HepG2 (cell line): ENCODE results near the gene MTHFSD. TPM values are rescaled to one million over a fixed set of nuclear protein-coding genes. Genes with fewer than 3 reads are reported as not detected.

Experiments
- ATAC-seq: fragments of 200-7000 bp; cut with Tn5 transposase; 3 replicates; pipeline ENCODE4 v1.9.1; 2020; ENCODE audit warnings: mild to moderate bottlenecking, moderate library complexity
- BruUV-seq: library from RNA; stranded (reverse); fragments of 400-500 nt; replicated peaks from 2 replicates; lab custom pipeline; 2021; lab: Mats Ljungman, UMichigan
- CTCF ChIA-PET: fragments of 300-600 bp; formaldehyde crosslinking; extraction: SDS; loops from one replicate; lab custom pipeline; 2021; ENCODE audit warnings: low total read pairs, inconsistent platforms, low intra/inter-chr PET ratio; lab: Yijun Ruan, JAX
- POLR2A ChIA-PET: fragments of 350-600 bp; sonication (Branson Sonifier 250); formaldehyde crosslinking; loops from one replicate; lab custom pipeline; 2020; ENCODE audit warnings: antibody characterized with exemption, inconsistent platforms; lab: Yijun Ruan, JAX
- DNase-seq: peaks from one replicate; pipeline ENCODE4 v3.0.0-alpha.2; 2015; ENCODE audit warnings: low spot score
- FAIRE-seq: peaks from 3 replicates; lab custom pipeline; 2011; peaks lifted over from hg19 to GRCh38; lab: Jason Lieb, UNC
- H2AFZ ChIP-seq: one replicate; pipeline ENCODE4 v1.6.1; 2011; ENCODE audit warnings: low read length, inconsistent platforms
- H3K27ac ChIP-seq: fragments of 300-600 bp; 3 replicates; pipeline ENCODE4 v1.8.0; 2011; ENCODE audit warnings: mixed run types, mild to moderate bottlenecking, mixed read lengths, low read length, inconsistent platforms; ENCODE audit not compliant: insufficient read depth; ENCODE audit errors: extremely low read length
- H3K27me3 ChIP-seq, 2 experiments: fragments of 200-600 bp in 1 of 2; 2 replicates in 1 of 2; 3 replicates in 1 of 2; pipeline versions ENCODE4 v1.6.0 to v1.8.0; 2011; ENCODE audit warnings: low read length in 2 of 2, mild to moderate bottlenecking in 2 of 2, moderate library complexity in 2 of 2, inconsistent platforms in 1 of 2; ENCODE audit not compliant: insufficient read depth in 2 of 2, control insufficient read depth in 1 of 2
- H3K36me3 ChIP-seq, 2 experiments: fragments of 200-600 bp in 1 of 2; replicated peaks in 1 of 2; 2 replicates in 1 of 2; 3 replicates in 1 of 2; pipeline versions ENCODE4 v1.5.1 to v1.8.0; 2011; ENCODE audit warnings: low read length in 2 of 2, inconsistent platforms in 1 of 2; ENCODE audit not compliant: insufficient read depth in 2 of 2, control insufficient read depth in 1 of 2
- H3K4me1 ChIP-seq: 2 replicates; pipeline ENCODE4 v1.5.1; 2012; ENCODE audit warnings: low read length, inconsistent platforms; ENCODE audit not compliant: insufficient read depth
- H3K4me2 ChIP-seq: 2 replicates; pipeline ENCODE4 v1.6.0; 2011; ENCODE audit warnings: low read depth, low read length, inconsistent platforms
- H3K4me3 ChIP-seq, 3 experiments: fragments of 200-600 bp in 1 of 3; sonication (generic), shearing (Covaris generic) in 1 of 3; replicated peaks in 1 of 3; 2 replicates each; pipeline ENCODE4 v1.5.1; 2011 to 2016; ENCODE audit warnings: low read length in 3 of 3, inconsistent platforms in 2 of 3, low read depth in 2 of 3, mild to moderate bottlenecking in 2 of 3, control low read depth in 1 of 3, mixed read lengths in 1 of 3; ENCODE audit not compliant: insufficient read depth in 1 of 3
- H3K79me2 ChIP-seq: one replicate; pipeline ENCODE4 v1.6.1; 2011; ENCODE audit warnings: low read length, inconsistent platforms; ENCODE audit not compliant: insufficient read depth
- H3K9ac ChIP-seq: 2 replicates; pipeline ENCODE4 v1.6.0; 2011; ENCODE audit warnings: mild to moderate bottlenecking, low read depth, low read length, inconsistent platforms; ENCODE audit not compliant: insufficient read depth
- H3K9me3 ChIP-seq: 2 replicates; pipeline ENCODE4 v1.5.1; 2012; ENCODE audit warnings: mild to moderate bottlenecking, low read length
- H4K20me1 ChIP-seq: 2 replicates; pipeline ENCODE4 v1.6.0; 2011; ENCODE audit warnings: inconsistent platforms, mild to moderate bottlenecking, low read length, moderate library complexity; ENCODE audit not compliant: insufficient read depth
- EEA1 ChIP-seq: sonication (generic); formaldehyde crosslinking; IDR thresholded peaks from 2 replicates; pipeline ENCODE4 v1.5.1; 2020; ENCODE audit warnings: mild to moderate bottlenecking, missing genetic modification reagents, borderline replicate concordance
- GFI1 ChIP-seq: sonication (generic); formaldehyde crosslinking; IDR thresholded peaks from 2 replicates; pipeline ENCODE4 v1.5.0; 2020; ENCODE audit warnings: missing genetic modification reagents, mild to moderate bottlenecking, borderline replicate concordance
- IKZF4 ChIP-seq: sonication (generic); formaldehyde crosslinking; IDR thresholded peaks from 2 replicates; pipeline ENCODE4 v1.5.1; 2020; ENCODE audit warnings: borderline replicate concordance, mild to moderate bottlenecking, low read depth, missing genetic modification reagents; ENCODE audit errors: not compliant biosample characterization
- MXD4 ChIP-seq: IDR thresholded peaks from 2 replicates; pipeline ENCODE4 v1.6.1; 2016; ENCODE audit warnings: mild to moderate bottlenecking, missing biosample characterization, missing genetic modification reagents
- PLRG1 ChIP-seq: fragments of 450-650 bp; conservative IDR thresholded peaks from 2 replicates; pipeline ENCODE4 v1.6.1; 2016
- POGZ ChIP-seq: sonication (generic); formaldehyde crosslinking; IDR thresholded peaks from 2 replicates; pipeline ENCODE4 v1.4.0; 2020; ENCODE audit warnings: mild to moderate bottlenecking, missing genetic modification reagents
- ZNF136 ChIP-seq: sonication (generic); formaldehyde crosslinking; IDR thresholded peaks from 2 replicates; pipeline ENCODE4 v1.8.1; 2022; ENCODE audit warnings: low read depth, mild to moderate bottlenecking, moderate library complexity, missing genetic modification reagents
- ZNF713 ChIP-seq: sonication (generic); formaldehyde crosslinking; IDR thresholded peaks from 2 replicates; pipeline ENCODE4 v1.4.0; 2020; ENCODE audit warnings: mild to moderate bottlenecking, missing genetic modification reagents
- ZNF749 ChIP-seq: sonication (generic); formaldehyde crosslinking; IDR thresholded peaks from 2 replicates; pipeline ENCODE4 v1.8.0; 2022; ENCODE audit warnings: mild to moderate bottlenecking, missing genetic modification reagents, moderate library complexity, borderline replicate concordance
- WGBS: methylation state at CpG from one replicate; pipeline ENCODE4 v1.1.6; 2017; ENCODE audit warnings: low lambda C conversion rate; 5-methylcytosine and 5-hydroxymethylcytosine counted together
- in situ Hi-C: cut with HindIII; loops from 2 replicates; pipeline ENCODE4 v1.10.0; 2017; ENCODE audit warnings: low pct_unique_long_range_greater_than_20kb; ENCODE audit not compliant: extremely low pct_ligation_motif_present
- intact Hi-C: fragments of 100-400 bp; cut with micrococcal nuclease; formaldehyde crosslinking; loops from one replicate; pipeline ENCODE4 v1.10.0; 2022; ENCODE audit not compliant: unreplicated experiment
- polyA plus RNA-seq, 8 experiments: library from polyadenylated mRNA; depleted of rRNA in 3 of 8; stranded (reverse) in 7 of 8; unstranded in 1 of 8; fragments of >200 nt; fragmentation: Illumina TruSeq in 4 of 8; extraction: Trizol in 4 of 8; gene quantifications; 2 replicates each; pipeline versions ENCODE4 v1.2.1 to v1.2.3, GENCODE V29; 2011 to 2016; ENCODE audit warnings: low read depth in 4 of 8, missing spikeins in 1 of 8, mixed read lengths in 1 of 8; ENCODE audit not compliant: insufficient read depth in 1 of 8
- total RNA-seq, 5 experiments: library from RNA; depleted of rRNA; stranded (reverse); fragments of >200 nt; fragmentation: Illumina TruSeq; extraction: Trizol; gene quantifications; 2 replicates each; pipeline ENCODE4 v1.2.3, GENCODE V29; 2016; ENCODE audit warnings: low read depth in 1 of 5
- TF ChIP-seq, protein P1 (sequence below): sonication (generic); formaldehyde crosslinking; IDR thresholded peaks from 2 replicates; pipeline ENCODE4 v1.8.1; 2023; ENCODE audit warnings: missing genetic modification reagents, inconsistent platforms, borderline replicate concordance
- TF ChIP-seq, protein P2 (sequence below), 2 experiments: sonication (generic) in 1 of 2; formaldehyde crosslinking in 1 of 2; IDR thresholded peaks; 2 replicates each; pipeline versions ENCODE4 v1.6.1 to v1.9.0; 2014 to 2022; ENCODE audit warnings: antibody characterized with exemption in 1 of 2, borderline replicate concordance in 1 of 2, inconsistent platforms in 1 of 2, low read depth in 1 of 2, missing genetic modification reagents in 1 of 2
- TF ChIP-seq, protein P3 (sequence below): fragments of 450-650 bp; IDR thresholded peaks from 2 replicates; pipeline ENCODE4 v1.6.1; 2017

The MTHFSD gene
- total and polyA plus RNA-seq, 2 of the 13 experiments (the other 11 are each of a cell fraction or from before 2014, with no cell fraction given) = 14.2 to 16.3 TPM

DNA sequence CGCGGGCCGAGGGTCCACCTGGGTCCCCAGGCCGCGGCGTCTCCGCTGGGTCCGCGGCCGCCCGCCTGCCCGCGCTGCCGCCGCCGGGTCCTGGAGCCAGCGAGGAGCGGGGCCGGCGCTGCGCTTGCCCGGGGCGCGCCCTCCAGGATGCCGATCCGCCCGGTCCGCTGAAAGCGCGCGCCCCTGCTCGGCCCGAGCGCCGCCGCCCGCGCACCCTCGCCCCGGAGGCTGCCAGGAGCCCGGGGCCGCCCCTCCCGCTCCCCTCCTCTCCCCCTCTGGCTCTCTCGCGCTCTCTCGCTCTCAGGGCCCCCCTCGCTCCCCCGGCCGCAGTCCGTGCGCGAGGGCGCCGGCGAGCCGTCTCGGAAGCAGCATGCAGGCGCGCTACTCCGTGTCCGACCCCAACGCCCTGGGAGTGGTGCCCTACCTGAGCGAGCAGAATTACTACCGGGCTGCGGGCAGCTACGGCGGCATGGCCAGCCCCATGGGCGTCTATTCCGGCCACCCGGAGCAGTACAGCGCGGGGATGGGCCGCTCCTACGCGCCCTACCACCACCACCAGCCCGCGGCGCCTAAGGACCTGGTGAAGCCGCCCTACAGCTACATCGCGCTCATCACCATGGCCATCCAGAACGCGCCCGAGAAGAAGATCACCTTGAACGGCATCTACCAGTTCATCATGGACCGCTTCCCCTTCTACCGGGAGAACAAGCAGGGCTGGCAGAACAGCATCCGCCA lies 12.1 kb upstream of the MTHFSD start:
- H3K36me3 ChIP-seq = no peaks in the 10 kb centered on the region
- FAIRE-seq (no peak), ATAC-seq (no peak; the same call in 2 of the 3 replicates)
- TF ChIP-seq MXD4 (CRISPR knock-in tag) (no peak), PLRG1 (no peak), ZNF713 (CRISPR knock-in tag) (no peak), EEA1 (CRISPR knock-in tag) (no peak), ZNF136 (CRISPR knock-in tag) (no peak), IKZF4 (no peak), GFI1 (CRISPR knock-in tag) (no peak), ZNF749 (no peak), POGZ (CRISPR knock-in tag) (no peak)
- TF ChIP-seq, protein P1, sequence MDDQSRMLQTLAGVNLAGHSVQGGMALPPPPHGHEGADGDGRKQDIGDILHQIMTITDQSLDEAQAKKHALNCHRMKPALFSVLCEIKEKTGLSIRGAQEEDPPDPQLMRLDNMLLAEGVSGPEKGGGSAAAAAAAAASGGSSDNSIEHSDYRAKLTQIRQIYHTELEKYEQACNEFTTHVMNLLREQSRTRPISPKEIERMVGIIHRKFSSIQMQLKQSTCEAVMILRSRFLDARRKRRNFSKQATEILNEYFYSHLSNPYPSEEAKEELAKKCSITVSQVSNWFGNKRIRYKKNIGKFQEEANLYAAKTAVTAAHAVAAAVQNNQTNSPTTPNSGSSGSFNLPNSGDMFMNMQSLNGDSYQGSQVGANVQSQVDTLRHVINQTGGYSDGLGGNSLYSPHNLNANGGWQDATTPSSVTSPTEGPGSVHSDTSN (CRISPR knock-in tag) = no peak
- TF ChIP-seq, protein P2, sequence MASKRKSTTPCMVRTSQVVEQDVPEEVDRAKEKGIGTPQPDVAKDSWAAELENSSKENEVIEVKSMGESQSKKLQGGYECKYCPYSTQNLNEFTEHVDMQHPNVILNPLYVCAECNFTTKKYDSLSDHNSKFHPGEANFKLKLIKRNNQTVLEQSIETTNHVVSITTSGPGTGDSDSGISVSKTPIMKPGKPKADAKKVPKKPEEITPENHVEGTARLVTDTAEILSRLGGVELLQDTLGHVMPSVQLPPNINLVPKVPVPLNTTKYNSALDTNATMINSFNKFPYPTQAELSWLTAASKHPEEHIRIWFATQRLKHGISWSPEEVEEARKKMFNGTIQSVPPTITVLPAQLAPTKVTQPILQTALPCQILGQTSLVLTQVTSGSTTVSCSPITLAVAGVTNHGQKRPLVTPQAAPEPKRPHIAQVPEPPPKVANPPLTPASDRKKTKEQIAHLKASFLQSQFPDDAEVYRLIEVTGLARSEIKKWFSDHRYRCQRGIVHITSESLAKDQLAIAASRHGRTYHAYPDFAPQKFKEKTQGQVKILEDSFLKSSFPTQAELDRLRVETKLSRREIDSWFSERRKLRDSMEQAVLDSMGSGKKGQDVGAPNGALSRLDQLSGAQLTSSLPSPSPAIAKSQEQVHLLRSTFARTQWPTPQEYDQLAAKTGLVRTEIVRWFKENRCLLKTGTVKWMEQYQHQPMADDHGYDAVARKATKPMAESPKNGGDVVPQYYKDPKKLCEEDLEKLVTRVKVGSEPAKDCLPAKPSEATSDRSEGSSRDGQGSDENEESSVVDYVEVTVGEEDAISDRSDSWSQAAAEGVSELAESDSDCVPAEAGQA (IDR thresholded peaks at IDR 0.05; ENCODE audit: low read depth) = no peak
- TF ChIP-seq, protein P2 (CRISPR knock-in tag; IDR thresholded peaks at IDR 0.05; ENCODE audit: borderline replicate concordance) = no peak
- TF ChIP-seq, protein P3, sequence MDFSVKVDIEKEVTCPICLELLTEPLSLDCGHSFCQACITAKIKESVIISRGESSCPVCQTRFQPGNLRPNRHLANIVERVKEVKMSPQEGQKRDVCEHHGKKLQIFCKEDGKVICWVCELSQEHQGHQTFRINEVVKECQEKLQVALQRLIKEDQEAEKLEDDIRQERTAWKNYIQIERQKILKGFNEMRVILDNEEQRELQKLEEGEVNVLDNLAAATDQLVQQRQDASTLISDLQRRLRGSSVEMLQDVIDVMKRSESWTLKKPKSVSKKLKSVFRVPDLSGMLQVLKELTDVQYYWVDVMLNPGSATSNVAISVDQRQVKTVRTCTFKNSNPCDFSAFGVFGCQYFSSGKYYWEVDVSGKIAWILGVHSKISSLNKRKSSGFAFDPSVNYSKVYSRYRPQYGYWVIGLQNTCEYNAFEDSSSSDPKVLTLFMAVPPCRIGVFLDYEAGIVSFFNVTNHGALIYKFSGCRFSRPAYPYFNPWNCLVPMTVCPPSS = no peak

More for the DNA sequence above, 12.1 kb upstream of the MTHFSD start:
- intact Hi-C loops = no loop called here
- in situ Hi-C loops = loop anchor here (5.0 to 10.0 kb wide), 4 partner anchors 308 to 708 kb away; no protein-coding TSS in a partner anchor
- Histone ChIP-seq H2AFZ (no peak overlapping the region), H3K27ac (no peak overlapping the region), H3K4me2 (no peak overlapping the region), H3K4me3 (no peak overlapping the region), H3K9ac (no peak overlapping the region), H3K79me2 (no peaks in the 10 kb centered on the region), H3K4me1 (no peaks in the 10 kb centered on the region), H3K27me3 (peaks cover 14 to 71% of the 10 kb centered on the region in 2 experiments), H3K9me3 (no peaks in the 10 kb centered on the region), H4K20me1 (no peaks in the 10 kb centered on the region)
- CTCF ChIA-PET = interaction anchor here (4.2 kb wide), 1 partner anchor 495 kb away, joined by 86 read pairs; no protein-coding TSS in a partner anchor
- WGBS = 43% methylated on average over 20 of the region's 88 CpGs
- no TSS peak for BruUV-seq
- POLR2A ChIA-PET = no interaction called here
- no peak for DNase-seq
